ENCODE data around the gene PIGQ.
A peak's percentile ranks its signal among the peaks of the same experiment; 100 is the strongest.

The PIGQ gene

GRCh38 chr16:554640-555365, 15.0 kb upstream of the PIGQ start:
- H3K4me3 ChIP-seq (ENCODE audit: low read depth, low read length): peak overlapping the region; percentile 20
- no peak overlapping the region for H3K9ac ChIP-seq (ENCODE audit: low read length)
- no peak overlapping the region for H4K12ac ChIP-seq (ENCODE audit: low read depth, low read length)
- H3K23ac ChIP-seq (ENCODE audit: low read length): no peak overlapping the region
- WGBS (ENCODE audit: extremely low coverage, insufficient coverage, insufficient read length): no CpG with 5 or more reads among the region's 54 CpGs
- H2BK12ac ChIP-seq (ENCODE audit: low read length): no peak overlapping the region
- H3K36me3 ChIP-seq (ENCODE audit: control insufficient read depth in 1 of 2, insufficient read depth in 2 of 2, low read length in 2 of 2): peaks cover 30 to 32% of the 10 kb centered on the region in 2 experiments
- no peak overlapping the region for H2BK5ac ChIP-seq (ENCODE audit: low read depth, low read length, poor library complexity)
- H3K9me3 ChIP-seq (ENCODE audit: insufficient read depth, low read depth, low read length): peaks cover 2% of the 10 kb centered on the region
- H2AK5ac ChIP-seq (ENCODE audit: low read length): no peak overlapping the region
- no peaks in the 10 kb centered on the region for H3K79me2 ChIP-seq (ENCODE audit: control insufficient read depth, insufficient read depth, low read length, poor library complexity)
- no peak overlapping the region for H4K91ac ChIP-seq (ENCODE audit: low read depth, low read length)
- peak in 1 of 2 donors; percentile 32 for DNase-seq
- H4K8ac ChIP-seq (ENCODE audit: low read depth, low read length): no peak overlapping the region
- no peaks in the 10 kb centered on the region for H3K79me1 ChIP-seq (ENCODE audit: low read length)
- H3K14ac ChIP-seq (ENCODE audit: low read length): no peak overlapping the region
- no peak overlapping the region for H3K18ac ChIP-seq (ENCODE audit: low read length)
- H3K4me1 ChIP-seq (ENCODE audit: control insufficient read depth in 1 of 2, insufficient read depth in 2 of 2, low read length in 2 of 2): no peaks in the 10 kb centered on the region
- H2AFZ ChIP-seq (ENCODE audit: insufficient read depth, low read length, poor library complexity): no peak overlapping the region
- H3K4ac ChIP-seq (ENCODE audit: low read depth, low read length): no peak overlapping the region
- peaks cover 14% of the 10 kb centered on the region for H3K27me3 ChIP-seq (ENCODE audit: insufficient read depth, low read length)
- no peak overlapping the region for H3K4me2 ChIP-seq (ENCODE audit: low read length)
- no peak overlapping the region for H2BK120ac ChIP-seq (ENCODE audit: insufficient read depth, low read length, poor library complexity)
- H3K27ac ChIP-seq (ENCODE audit: low read depth, low read length): no peak overlapping the region

DNA sequence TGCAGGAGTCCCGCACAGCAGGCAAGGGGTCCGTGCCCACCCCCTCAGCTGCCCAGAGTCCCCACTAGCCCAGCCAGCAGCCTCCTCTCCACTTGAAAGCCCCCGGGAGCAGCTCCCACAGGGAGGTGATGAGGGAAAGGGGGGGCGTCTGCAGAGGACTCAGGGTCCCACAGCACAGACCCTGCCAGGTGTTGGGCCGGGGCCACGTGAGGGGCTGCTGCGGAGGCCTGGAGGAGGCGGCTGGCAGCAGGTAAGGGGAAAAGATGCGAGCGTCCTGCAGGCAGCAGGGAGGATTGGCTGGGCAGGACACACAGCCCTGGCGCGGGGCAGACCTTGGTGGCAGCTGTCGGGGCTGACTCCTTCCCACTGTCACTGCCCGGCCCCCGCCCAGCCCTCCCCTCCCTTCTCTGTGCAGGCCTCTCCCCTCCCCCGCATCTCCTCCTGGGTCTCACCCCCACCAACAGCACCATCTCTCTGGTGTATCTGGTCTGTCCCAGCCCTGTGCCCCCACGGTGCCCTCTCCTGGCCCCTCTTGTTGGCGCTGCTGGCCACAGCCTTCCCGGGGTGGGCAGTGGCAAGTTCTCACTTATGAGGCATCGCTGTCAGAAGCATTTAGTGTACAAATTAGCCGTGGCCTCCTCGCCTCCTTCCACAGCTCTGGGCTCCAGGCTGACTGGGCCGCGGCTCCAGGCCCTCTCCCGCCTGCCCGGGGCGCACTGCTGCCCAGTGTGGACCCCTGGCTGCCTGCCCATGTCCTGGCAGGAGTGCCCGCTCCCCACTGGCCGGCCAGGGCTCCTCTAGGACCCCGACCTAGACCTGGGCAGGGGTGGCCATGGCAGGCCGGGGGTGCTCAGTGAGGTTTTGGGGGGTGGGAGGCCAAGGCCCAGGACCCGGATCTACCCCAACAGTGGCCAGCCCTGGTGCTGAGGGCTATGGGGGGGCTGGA, 14.0 kb upstream of the PIGQ start:
- peaks cover 24% of the 10 kb centered on the region for H3K27me3 ChIP-seq (ENCODE audit: insufficient read depth, low read length)
- H3K23ac ChIP-seq (ENCODE audit: low read length): no peak overlapping the region
- no peaks in the 10 kb centered on the region for H3K4me1 ChIP-seq (ENCODE audit: control insufficient read depth in 1 of 2, insufficient read depth in 2 of 2, low read length in 2 of 2)
- H2AK5ac ChIP-seq (ENCODE audit: low read length): no peak overlapping the region
- no peak overlapping the region for H2BK120ac ChIP-seq (ENCODE audit: insufficient read depth, low read length, poor library complexity)
- no peak overlapping the region for H4K12ac ChIP-seq (ENCODE audit: low read depth, low read length)
- H3K14ac ChIP-seq (ENCODE audit: low read length): no peak overlapping the region
- H2BK12ac ChIP-seq (ENCODE audit: low read length): no peak overlapping the region
- no peak overlapping the region for H4K8ac ChIP-seq (ENCODE audit: low read depth, low read length)
- no peaks in the 10 kb centered on the region for H3K79me1 ChIP-seq (ENCODE audit: low read length)
- H3K9ac ChIP-seq (ENCODE audit: low read length): no peak overlapping the region
- H4K91ac ChIP-seq (ENCODE audit: low read depth, low read length): no peak overlapping the region
- H3K4me2 ChIP-seq (ENCODE audit: low read length): no peak overlapping the region
- H3K36me3 ChIP-seq (ENCODE audit: control insufficient read depth in 1 of 2, insufficient read depth in 2 of 2, low read length in 2 of 2): peaks cover 28% of the 10 kb centered on the region in 2 experiments
- no CpG with 5 or more reads among the region's 32 CpGs for WGBS (ENCODE audit: extremely low coverage, insufficient coverage, insufficient read length)
- H2AFZ ChIP-seq (ENCODE audit: insufficient read depth, low read length, poor library complexity): no peak overlapping the region
- DNase-seq: no peak
- no peak overlapping the region for H3K4ac ChIP-seq (ENCODE audit: low read depth, low read length)
- no peak overlapping the region for H3K4me3 ChIP-seq (ENCODE audit: low read depth, low read length)
- H3K27ac ChIP-seq (ENCODE audit: low read depth, low read length): no peak overlapping the region
- no peak overlapping the region for H2BK5ac ChIP-seq (ENCODE audit: low read depth, low read length, poor library complexity)
- no peaks in the 10 kb centered on the region for H3K79me2 ChIP-seq (ENCODE audit: control insufficient read depth, insufficient read depth, low read length, poor library complexity)
- peaks cover 2% of the 10 kb centered on the region for H3K9me3 ChIP-seq (ENCODE audit: insufficient read depth, low read depth, low read length)
- H3K18ac ChIP-seq (ENCODE audit: low read length): no peak overlapping the region

DNA sequence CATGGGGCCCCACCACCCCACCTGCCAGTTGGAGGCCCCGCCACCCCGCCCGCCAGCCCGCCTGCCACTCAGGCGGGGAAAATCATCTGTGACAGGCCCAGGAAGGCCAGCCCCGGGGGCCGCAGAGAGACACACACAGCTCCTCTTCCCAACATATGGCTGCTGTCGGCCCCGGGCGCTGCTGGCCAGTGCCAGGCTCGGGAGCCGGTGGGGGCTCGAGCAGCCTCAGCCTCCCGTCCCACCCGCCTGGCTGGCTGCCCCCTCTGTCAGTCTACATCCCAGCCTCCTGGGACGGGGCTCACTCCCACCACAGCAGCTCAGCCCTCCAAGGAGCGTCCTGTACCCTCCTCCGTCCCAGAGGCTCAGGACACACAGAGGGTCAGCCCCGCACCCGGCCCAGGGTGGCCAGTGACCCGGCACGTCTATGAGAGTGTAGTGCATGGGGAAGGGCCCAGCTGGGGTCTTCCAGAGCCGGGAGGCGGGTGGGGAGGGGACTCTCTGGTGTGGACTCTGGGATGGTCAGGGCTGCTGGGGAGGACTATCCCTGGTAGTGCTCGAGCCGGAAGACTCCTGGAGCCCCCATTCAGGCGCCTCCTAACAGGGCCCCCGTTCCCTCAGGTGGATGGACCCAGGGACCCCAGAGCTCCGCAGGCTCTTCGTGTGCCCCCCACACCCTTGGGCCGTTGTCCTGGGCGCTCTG, 13.1 kb upstream of the PIGQ start:
- no peak overlapping the region for H2BK12ac ChIP-seq (ENCODE audit: low read length)
- no peak overlapping the region for H3K4me2 ChIP-seq (ENCODE audit: low read length)
- H2BK5ac ChIP-seq (ENCODE audit: low read depth, low read length, poor library complexity): no peak overlapping the region
- WGBS (ENCODE audit: extremely low coverage, insufficient coverage, insufficient read length): no CpG with 5 or more reads among the region's 32 CpGs
- H4K12ac ChIP-seq (ENCODE audit: low read depth, low read length): no peak overlapping the region
- H2AFZ ChIP-seq (ENCODE audit: insufficient read depth, low read length, poor library complexity): no peak overlapping the region
- no peaks in the 10 kb centered on the region for H3K4me1 ChIP-seq (ENCODE audit: control insufficient read depth in 1 of 2, insufficient read depth in 2 of 2, low read length in 2 of 2)
- no peaks in the 10 kb centered on the region for H3K79me2 ChIP-seq (ENCODE audit: control insufficient read depth, insufficient read depth, low read length, poor library complexity)
- H3K27ac ChIP-seq (ENCODE audit: low read depth, low read length): no peak overlapping the region
- no peaks in the 10 kb centered on the region for H3K79me1 ChIP-seq (ENCODE audit: low read length)
- no peak overlapping the region for H4K91ac ChIP-seq (ENCODE audit: low read depth, low read length)
- no peak overlapping the region for H2BK120ac ChIP-seq (ENCODE audit: insufficient read depth, low read length, poor library complexity)
- no peak overlapping the region for H3K4ac ChIP-seq (ENCODE audit: low read depth, low read length)
- no peak overlapping the region for H3K18ac ChIP-seq (ENCODE audit: low read length)
- H3K9ac ChIP-seq (ENCODE audit: low read length): no peak overlapping the region
- H3K14ac ChIP-seq (ENCODE audit: low read length): no peak overlapping the region
- H4K8ac ChIP-seq (ENCODE audit: low read depth, low read length): no peak overlapping the region
- peaks cover 32% of the 10 kb centered on the region for H3K27me3 ChIP-seq (ENCODE audit: insufficient read depth, low read length)
- peaks cover 21 to 22% of the 10 kb centered on the region in 2 experiments for H3K36me3 ChIP-seq (ENCODE audit: control insufficient read depth in 1 of 2, insufficient read depth in 2 of 2, low read length in 2 of 2)
- peaks cover 2% of the 10 kb centered on the region for H3K9me3 ChIP-seq (ENCODE audit: insufficient read depth, low read depth, low read length)
- no peak overlapping the region for H3K23ac ChIP-seq (ENCODE audit: low read length)
- no peak for DNase-seq
- H3K4me3 ChIP-seq (ENCODE audit: low read depth, low read length): no peak overlapping the region
- no peak overlapping the region for H2AK5ac ChIP-seq (ENCODE audit: low read length)

DNA sequence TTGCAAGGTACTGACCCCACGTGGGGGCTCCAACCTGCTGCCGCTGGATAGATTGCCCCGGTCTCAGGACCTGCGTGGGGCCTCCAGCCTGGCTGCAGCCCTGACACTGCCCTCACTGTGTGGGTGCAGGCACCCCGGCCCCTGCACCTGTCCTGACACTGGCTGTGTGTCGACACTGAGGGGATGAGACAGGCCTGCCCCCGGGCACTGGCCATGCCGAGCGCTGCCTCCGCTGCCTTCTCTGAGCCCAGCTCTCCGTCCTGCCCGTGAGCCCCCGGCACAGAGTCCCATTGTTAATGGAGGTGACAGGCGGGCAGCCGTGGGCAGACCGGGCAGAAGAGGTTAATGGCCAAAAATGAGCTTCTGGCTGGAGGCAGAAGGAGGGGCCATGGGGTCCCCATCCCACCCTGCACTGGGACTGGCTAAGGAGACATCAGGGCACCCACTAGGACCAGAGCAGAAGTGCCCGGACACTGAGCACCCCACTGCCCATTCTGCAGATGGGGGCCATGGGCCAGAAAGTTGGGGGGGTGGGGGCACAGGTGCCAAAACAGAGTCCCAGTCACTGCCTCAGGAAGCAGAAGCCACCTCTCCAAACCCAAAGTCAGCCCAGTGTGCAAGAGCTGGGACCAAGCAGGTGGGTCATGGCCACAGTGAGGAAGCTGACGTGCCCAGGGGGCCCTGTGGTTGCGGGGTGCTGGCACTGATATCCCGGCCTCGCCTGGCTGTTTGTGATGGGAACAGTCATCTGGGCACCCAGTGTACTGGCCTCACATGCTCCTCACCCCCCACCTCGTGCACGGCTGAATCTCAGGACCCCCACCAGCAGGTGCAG, 12.1 kb upstream of the PIGQ start:
- peaks cover 36% of the 10 kb centered on the region for H3K27me3 ChIP-seq (ENCODE audit: insufficient read depth, low read length)
- H3K9me3 ChIP-seq (ENCODE audit: insufficient read depth, low read depth, low read length): peaks cover 6% of the 10 kb centered on the region
- H3K23ac ChIP-seq (ENCODE audit: low read length): no peak overlapping the region
- no peak overlapping the region for H4K8ac ChIP-seq (ENCODE audit: low read depth, low read length)
- H3K4me1 ChIP-seq (ENCODE audit: control insufficient read depth in 1 of 2, insufficient read depth in 2 of 2, low read length in 2 of 2): no peaks in the 10 kb centered on the region
- no peaks in the 10 kb centered on the region for H3K79me1 ChIP-seq (ENCODE audit: low read length)
- no peak overlapping the region for H3K27ac ChIP-seq (ENCODE audit: low read depth, low read length)
- no peak for DNase-seq
- peaks cover 12 to 13% of the 10 kb centered on the region in 2 experiments for H3K36me3 ChIP-seq (ENCODE audit: control insufficient read depth in 1 of 2, insufficient read depth in 2 of 2, low read length in 2 of 2)
- no peak overlapping the region for H4K12ac ChIP-seq (ENCODE audit: low read depth, low read length)
- H3K14ac ChIP-seq (ENCODE audit: low read length): no peak overlapping the region
- no peaks in the 10 kb centered on the region for H3K79me2 ChIP-seq (ENCODE audit: control insufficient read depth, insufficient read depth, low read length, poor library complexity)
- no peak overlapping the region for H3K9ac ChIP-seq (ENCODE audit: low read length)
- no peak overlapping the region for H2AK5ac ChIP-seq (ENCODE audit: low read length)
- H3K4me2 ChIP-seq (ENCODE audit: low read length): no peak overlapping the region
- no peak overlapping the region for H2BK5ac ChIP-seq (ENCODE audit: low read depth, low read length, poor library complexity)
- no peak overlapping the region for H2BK12ac ChIP-seq (ENCODE audit: low read length)
- no peak overlapping the region for H2AFZ ChIP-seq (ENCODE audit: insufficient read depth, low read length, poor library complexity)
- H2BK120ac ChIP-seq (ENCODE audit: insufficient read depth, low read length, poor library complexity): no peak overlapping the region
- H4K91ac ChIP-seq (ENCODE audit: low read depth, low read length): no peak overlapping the region
- no peak overlapping the region for H3K18ac ChIP-seq (ENCODE audit: low read length)
- H3K4ac ChIP-seq (ENCODE audit: low read depth, low read length): no peak overlapping the region
- no peak overlapping the region for H3K4me3 ChIP-seq (ENCODE audit: low read depth, low read length)
- no CpG with 5 or more reads among the region's 23 CpGs for WGBS (ENCODE audit: extremely low coverage, insufficient coverage, insufficient read length)

All from trophoblast cell (in vitro differentiated cells and primary cell).